ACHN (cell line): ENCODE data around the gene PEPD.

ENCODE experiments used
- DNase-seq: peaks from one replicate; pipeline ENCODE4 v3.0.0-alpha.2; 2015
- in situ Hi-C: cut with HindIII; loops from 2 replicates; pipeline ENCODE4 v1.10.0; 2017; ENCODE audit warnings: low sequenced_read_pairs, low pct_ligation_motif_present, low pct_unique_long_range_greater_than_20kb

Gene PEPD

DNA sequence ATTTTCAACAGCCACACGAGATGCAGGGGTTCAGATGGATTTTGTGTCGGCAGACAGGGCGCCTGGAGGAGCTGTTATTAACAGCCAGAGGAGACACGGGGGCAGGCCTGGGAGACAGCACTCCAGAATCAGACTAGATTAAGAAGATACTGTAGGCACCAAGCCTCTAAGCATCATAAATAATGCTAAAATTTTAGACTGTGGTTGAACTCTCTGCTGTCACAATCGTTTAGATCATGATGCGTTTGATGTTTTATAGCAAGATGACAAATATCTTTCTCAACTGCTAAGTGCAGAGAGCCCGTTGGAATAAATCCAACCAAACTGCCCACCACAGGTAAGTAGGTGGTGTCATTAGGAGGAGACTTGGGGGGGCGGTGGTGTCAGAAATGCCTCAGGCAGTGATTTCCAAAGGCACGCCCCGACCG is 84.2 kb downstream of the PEPD start:
- in situ Hi-C loops = no loop called here

DNA sequence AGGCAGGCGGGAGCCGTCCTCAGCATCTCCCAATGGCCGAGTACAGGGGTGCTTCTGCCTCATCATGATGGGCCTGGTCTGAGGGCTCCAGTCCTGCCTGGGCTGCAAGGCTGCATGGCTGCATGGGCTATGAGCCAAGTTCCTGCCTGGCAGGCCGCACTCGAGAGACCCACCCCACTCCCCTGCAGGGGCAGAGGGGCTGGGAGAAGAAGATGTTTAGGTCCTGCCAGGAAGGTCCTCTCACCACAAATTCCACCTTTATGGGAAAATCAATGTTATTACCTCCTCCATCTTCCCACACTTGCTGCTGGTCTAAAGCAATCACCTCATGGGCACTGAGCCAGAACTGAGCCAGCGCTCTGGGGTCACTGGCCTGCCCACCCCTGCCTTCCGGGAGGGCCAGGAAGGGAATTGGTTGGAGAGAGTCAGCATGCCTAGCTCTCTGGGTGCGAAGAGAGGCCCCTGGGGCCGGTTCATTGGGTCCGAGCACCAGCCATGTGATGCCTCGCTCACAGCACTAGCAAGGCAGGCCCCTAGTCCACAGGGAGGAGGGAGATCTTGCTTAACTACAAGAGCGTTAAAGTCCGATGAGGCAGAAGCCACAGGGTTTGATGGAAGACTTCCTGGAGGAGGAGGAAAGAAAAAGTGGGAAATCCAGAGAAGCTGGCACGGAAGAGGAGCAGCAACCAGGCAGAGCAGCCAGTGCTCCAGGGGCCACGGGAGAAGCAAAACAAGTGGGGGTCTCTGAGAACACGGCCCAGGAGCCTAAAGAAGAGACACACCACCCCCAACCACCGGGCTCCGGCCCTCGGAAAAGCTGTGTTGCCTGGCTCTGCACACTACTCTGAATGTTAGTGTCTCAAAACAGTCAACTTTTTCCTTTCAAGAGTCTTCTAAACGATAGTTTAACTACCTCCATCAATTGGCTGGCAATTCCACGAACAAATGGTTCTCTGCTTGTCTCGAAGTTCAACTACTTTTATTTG is 84.9 kb downstream of the PEPD start:
- DNase-seq = no peak
- in situ Hi-C loops = no loop called here

More for the DNA sequence above, 84.2 kb downstream of the PEPD start:
- DNase-seq = no peak

DNA sequence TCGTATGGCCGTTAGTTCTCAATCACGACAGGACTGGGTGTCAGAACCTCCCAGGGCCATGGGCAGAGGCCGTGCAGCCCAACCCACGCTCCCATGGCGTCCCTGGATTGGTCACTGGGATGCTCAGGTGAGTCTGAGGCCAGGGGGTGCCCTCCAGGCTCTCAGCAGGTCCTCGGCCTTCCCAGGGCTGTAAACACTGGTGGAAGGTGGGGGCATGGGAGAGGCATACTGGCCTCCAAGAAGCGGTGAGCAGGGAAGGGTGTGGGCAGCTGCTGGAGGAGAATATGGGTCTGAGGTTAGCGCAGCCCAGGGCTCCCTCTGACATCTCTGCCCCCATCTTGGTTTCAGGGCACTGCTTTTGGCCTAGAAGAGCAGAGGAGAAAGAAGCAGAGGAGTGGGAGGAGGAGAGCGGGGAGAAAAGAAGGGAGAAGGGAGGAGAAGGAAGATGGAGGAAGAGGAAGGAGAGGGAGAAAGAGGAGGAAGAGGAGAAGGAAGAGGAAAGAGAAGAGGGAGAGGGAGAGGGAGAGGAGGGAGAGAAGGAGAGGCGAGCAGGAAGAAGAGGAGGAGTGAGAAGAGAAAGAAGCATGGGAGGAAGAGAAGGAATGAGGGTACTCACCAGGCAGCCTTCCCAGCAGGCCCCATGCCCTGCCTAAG is 85.8 kb downstream of the PEPD start:
- in situ Hi-C loops = no loop called here
- DNase-seq = no peak

DNA sequence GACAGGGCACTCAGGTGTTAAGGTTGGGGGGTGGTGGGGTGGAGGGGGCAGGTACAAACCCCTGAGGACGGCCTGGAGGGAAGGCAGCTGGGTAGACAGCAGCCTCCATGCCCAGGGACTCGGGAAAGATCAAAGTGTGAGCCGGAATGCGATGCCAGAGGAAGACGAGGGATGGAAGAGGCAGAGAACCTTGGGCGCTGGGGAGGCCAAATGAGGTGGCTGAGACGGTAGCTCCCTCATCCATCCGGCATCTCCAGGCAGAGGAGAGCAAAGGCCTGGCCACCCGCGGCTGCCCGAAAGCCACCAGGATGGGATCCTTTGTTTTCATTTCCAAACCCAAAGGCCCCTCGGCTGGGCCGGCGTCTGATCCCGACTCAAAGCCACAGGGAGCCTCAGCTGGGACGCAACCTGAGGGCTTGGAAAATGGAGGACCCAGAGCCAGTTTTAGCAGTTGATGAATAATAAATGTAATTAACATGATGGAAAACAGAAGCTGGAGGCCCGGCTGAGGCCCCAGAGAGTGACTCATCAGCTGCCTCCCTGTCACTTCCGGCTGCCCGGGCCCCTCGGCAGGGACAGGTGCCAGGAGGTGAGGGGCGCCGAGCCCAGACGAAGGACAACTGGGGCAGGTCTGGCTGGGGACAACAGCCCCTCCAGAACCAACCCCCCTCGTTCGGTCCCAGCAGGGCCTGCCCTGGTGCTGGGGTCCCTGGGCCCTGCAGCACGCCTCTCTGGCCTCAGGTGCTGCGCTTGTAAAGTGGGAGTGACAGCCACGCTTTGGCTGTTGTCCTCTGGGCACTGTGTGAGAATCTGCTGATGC is 86.5 kb downstream of the PEPD start:
- in situ Hi-C loops = no loop called here
- DNase-seq = no peak

DNA sequence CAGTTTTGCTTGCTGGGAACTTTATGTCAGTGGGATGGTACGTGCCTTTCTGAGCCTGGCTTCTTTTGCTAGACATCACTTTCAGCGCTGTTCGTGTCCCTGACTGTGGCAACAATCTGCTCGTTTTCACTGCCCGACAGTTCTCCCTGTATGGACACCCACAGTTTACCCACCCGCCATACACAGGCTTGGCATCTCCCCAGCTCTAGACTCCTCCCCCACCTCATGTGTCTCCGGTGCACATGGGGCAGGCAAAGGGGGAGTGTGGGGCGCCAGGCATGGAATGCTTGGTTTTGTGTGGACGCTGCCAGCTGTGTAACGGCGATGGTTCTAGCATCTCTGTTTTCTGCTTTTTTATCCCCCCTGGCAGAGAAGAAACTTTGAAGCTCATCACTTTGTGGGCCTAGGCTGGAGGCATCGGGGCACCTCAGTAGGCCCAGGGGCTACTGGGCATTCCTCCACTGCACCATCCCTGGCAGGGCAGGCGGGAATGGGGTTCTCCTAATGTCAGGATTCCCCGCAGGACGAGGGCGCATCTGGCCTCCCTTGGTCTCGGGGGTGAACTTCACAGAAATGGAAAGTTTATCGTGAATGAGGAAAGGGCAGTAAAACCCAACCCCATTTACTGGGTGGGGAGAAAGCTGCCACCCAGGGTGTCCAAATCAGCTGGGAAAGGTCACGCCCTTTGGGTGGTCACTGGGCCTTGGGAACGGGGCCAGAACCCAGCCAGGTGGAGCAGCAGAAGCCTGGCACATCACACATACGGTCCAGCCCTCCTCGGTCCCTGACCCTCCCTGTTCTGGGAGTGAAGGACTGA is 87.3 kb downstream of the PEPD start:
- DNase-seq = no peak
- in situ Hi-C loops = no loop called here

DNA sequence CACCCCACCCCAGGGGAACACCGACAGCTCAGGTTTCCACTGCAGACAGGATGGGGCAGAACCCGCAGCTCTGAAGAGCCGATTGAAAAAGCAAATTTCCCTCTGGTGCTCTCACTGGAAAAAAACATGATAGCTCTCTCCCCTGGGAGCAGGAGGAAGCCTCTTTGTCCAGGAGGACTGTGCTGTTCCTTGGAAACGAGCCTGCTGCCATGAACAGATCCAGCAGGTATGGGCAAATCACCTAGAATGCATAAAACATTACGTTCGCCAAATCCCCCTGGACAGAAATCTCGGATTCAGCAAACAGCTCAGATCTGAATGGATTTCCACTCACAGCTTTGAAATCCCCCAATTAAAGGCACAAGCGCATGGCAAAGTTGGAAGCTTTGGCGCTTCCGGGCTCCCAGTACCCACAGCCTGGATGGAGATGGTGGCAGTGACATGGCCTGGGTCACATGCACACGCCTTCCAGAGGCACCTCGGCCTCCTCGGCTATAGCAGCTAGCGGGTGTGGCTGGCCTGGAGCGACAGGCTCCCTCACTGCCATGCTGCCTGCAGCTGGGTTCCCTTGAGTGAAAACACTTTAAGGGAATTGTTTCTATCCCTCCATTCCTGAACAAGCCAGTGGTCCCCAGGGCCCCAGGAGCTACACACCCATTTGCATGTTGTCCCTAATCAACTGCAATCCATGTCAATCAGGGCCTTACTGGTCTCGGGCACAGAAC is 89.0 kb downstream of the PEPD start:
- in situ Hi-C loops = no loop called here
- DNase-seq = no peak

DNA sequence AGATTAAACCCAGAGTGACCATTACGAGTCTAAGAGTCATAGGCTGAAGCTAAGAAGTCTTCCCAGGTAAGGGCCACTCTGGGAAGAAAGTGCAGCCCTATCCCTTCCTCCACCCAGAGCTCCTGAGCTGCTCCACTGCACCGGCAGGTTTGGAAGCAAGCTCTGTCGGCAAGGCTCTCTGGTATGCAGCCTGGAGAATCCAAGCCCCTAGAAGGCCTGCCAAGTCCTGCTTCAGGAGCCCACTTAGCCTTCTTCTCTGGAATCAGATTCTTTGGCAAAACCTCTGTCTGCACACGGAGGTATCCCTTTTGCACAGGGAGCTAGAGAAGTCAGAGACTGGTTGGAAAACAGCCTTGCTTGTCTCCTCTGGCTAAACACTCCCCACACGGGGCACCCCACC is 89.6 kb downstream of the PEPD start:
- no peak for DNase-seq

DNA sequence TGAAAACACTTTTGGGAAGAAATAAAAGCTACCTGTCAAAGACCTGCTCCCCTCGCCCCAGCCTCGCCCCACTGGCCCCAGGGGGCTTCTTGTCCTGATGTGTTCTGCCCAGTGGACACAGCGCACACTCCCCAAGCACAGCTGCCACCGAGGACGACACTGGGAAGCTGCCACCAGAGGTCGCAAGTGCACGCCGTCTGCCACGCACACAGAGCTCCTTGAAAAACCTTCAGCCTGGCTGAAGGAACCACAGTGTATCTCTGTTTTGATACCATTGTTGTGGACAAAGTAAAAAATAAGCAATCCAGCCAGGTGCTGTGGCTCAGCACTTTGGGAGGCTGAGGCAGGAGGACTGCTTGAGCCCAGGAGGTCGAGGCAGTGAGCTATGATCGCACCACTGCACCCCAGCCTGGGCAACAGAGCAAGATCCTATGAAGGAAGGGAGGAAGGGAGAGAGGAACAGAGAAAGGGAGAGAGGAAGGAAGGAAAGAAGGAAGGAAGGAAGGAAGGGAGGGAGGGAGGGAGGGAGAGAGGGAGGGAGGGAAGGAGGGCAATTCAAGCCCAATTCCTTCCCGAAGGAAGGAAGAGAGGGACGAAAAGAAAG is 90.8 kb downstream of the PEPD start:
- in situ Hi-C loops = no loop called here
- DNase-seq = peak; percentile 53

More for the DNA sequence above, 89.6 kb downstream of the PEPD start:
- in situ Hi-C loops = no loop called here

DNA sequence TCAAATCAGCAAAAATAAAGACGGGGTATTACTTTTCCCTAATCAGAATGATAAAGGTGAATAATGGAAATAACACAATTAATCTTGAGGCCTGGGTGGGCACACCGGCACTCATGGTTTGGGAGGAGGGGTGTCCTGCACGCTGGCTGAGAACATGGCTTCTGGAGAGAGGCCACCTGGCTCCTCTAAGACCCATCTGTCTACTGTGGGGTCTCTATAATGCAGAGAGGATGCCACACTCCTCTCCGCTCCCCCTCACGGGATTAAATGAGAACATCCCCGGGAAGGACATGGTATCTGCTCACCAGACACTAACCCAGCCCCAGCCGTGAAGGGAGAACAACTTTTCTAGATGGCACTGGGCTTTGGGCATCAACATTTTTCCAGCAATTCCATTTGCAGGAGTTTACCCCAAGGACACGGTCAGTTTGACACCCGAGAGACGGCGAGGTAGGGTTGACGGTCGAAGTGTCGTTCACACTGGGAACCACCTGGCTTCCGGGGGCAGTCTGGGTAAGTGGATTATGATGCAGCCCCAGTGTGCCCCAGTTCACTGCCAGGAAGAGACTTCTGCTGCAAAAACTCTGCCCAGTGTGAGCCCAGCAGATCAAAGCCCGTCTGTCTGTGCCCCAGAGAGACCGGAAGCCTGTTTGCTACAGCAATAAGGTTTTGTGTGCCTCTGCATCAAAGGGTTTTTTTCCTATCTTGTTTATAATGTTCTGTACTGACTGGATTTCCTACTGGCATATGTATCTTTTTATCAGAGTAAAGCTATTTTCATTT is 91.5 kb downstream of the PEPD start:
- DNase-seq = no peak
- in situ Hi-C loops = no loop called here

DNA sequence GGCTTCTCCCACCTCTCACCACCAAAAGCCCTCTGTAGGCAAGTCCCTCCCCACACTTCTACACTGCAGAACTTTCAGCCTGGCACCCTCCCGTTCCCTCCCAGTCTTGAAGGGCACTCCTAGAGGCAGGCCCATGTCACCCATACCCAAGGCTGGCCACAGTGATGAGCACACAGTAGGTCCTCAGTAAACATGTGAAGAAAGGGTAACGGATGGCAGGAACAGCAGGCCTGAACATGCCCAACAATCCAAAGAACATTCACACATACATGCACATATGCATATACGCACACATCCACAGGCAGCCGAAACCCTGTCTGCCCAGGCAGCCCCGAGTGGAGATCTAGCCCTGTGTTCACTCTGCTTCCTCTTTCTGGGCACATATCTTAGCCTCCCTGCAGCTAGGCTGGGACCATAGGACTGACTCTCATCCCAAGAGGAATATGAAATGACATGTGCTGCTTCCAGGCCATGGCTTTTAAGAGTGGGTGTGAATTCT is 92.9 kb downstream of the PEPD start:
- no peak for DNase-seq
- in situ Hi-C loops = no loop called here

DNA sequence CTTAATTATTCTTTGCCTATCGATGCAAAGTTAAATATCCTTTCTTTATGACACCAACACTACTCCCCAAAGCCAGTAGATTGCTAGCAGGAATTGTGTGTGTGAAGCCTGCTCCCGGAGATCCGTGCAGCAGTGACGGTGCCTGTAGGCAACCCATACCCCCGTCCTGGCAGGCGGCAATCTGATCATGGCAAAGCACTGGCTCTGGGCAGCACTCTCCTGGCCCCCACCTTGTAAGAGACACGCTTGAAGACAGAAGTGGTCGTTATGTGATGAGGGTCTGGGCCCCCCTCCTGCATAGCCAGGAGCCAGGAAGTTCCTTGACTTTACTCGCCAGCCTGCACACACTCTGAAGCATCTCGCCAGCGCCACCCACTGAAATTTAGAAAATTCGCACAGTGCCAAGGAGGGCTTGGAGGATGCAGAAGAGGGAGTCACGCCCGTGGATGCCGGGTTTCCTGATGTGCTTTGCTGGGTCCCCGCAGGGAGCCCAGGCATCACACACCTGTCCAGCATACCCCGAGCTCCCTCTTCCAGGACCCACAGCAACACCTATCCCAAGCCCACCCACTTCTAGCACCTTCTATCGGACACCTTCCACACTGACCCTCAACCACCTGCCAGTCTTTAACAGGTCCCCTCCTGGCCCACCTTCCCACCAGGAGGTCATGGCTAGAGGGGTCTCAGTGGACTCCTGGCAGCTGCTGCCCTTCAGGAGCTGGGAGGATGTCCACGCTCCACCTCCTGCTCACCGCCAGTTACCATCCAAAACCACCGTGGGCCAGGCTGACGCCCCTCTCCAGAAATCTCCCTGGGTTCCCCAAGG is 93.6 kb downstream of the PEPD start:
- in situ Hi-C loops = no loop called here
- DNase-seq = no peak

DNA sequence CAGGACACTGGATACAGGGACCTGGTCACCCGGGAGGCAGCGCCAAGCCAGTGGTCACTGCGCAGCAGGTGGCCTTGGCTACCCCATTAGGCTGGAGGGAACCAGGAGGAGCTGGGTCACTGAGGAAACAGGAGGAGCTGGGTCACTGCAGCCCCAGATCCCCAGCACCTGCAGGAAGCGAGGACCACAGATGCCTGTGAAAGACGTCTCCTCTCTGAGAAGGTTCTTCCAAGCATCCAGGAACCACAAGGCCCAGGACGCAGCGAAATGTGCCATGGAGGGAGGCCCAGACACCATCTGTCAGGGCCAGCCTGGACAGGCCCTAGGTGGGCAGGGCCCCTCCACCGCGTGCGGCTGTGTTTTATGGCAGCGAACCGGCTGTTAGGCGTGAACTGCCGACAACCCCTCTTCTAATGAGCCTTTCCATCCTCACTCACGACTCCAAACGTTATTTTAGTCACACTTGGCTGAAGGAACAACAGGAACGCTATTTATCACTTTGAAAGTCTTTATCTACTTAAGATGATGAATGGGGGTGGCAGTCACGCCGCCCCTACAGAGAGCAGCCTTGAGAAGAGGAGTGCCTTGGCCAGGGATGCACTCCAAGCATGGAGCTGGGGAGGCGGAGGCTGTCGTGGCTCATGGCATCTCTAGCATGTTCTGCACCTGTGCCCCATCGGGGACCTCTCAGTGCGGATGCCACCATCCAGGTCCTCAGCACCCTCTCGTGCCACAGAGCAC is 94.8 kb downstream of the PEPD start:
- in situ Hi-C loops = no loop called here
- no peak for DNase-seq

DNA sequence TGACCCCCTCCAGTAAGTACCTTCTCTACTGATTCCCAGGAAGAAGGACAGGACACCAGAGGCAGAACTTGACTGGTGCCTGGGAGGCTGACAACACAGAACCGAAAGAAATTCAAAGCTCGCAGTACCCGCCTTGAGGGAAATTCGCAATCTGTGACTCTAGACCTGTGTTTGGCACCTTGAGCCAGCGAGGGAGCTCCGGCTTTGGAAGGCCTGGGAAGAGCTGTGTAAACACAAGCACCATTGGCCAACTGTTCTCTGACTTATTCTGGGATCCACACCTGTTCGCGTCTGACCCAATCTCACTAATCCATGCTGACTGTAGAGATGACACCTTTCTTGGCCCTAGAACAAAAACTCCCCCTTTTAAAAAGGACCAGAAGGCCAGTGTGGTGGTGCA is 97.4 kb downstream of the PEPD start:
- no peak for DNase-seq
- in situ Hi-C loops = no loop called here

DNA sequence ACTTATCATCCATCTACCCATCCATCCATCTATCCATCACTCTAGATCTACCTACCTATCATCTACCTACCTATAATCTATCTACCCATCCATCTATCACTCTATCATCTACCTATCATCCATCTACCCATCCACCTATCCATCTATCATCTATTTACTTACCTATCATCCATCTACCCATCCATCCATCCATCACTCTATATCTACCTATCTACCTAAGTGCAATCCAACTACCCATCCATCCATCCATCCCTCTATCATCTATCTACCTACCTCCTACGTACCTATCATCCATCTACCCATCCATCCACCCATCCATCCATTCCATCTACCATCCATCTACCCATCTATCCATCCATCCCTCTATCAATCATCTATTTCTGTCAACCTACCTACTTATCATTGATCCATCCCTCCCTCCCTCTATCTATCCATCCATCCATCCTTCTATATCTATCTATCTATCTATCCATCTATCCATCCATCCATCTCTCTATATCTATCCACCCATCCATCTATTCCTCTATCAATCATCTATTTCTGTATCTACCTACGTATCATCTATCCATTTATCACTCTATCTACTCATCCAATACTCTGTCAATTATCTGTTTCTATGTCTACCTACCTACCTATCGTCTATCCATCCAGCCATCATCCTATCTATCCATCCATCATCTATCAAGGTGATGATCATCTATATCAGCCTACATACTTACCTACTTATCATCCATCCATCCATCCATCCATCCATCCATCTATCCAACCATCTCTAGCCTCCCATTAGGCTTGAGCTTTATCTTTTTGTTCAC is 99.0 kb downstream of the PEPD start:
- in situ Hi-C loops = no loop called here

More for the DNA sequence above, 99.0 kb downstream of the PEPD start:
- no peak for DNase-seq
